T-helper 2 cell treated with Interferon-gamma antibody and Interleukin-4, amounts not matched to agents 5 μg/mL and 100 μg/mL, for 36 hours (primary cell): Measurements from ENCODE around the gene EBLN2.
A peak's percentile ranks its signal among the peaks of the same experiment; 100 is the strongest.
"Not testable (repeated sequence)": the region's sequence is repeated elsewhere in the genome, so short reads cannot be mapped to it uniquely, and the experiment has no call there.

Experiments used
- DNase-seq: peaks from one replicate; pipeline ENCODE4 v3.0.0; 2021; ENCODE audit warnings: low spot score
- H3K27ac Mint-ChIP-seq: one replicate; pipeline ENCODE4 v1.8.0; 2021; ENCODE audit warnings: mild to moderate bottlenecking, mixed read lengths
- H3K27me3 Mint-ChIP-seq: one replicate; pipeline ENCODE4 v1.8.0; 2021; ENCODE audit warnings: low read depth, mixed read lengths
- H3K36me3 Mint-ChIP-seq: one replicate; pipeline ENCODE4 v1.8.0; 2021; ENCODE audit warnings: low read depth, mixed read lengths
- H3K4me1 Mint-ChIP-seq: one replicate; pipeline ENCODE4 v1.8.0; 2021; ENCODE audit warnings: low read depth, mixed read lengths
- H3K4me3 Mint-ChIP-seq: one replicate; pipeline ENCODE4 v1.8.0; 2022; ENCODE audit warnings: mild to moderate bottlenecking, moderate library complexity, mixed read lengths
- H3K9me3 Mint-ChIP-seq: one replicate; pipeline ENCODE4 v1.8.0; 2021; ENCODE audit warnings: mixed read lengths

The EBLN2 gene

DNA sequence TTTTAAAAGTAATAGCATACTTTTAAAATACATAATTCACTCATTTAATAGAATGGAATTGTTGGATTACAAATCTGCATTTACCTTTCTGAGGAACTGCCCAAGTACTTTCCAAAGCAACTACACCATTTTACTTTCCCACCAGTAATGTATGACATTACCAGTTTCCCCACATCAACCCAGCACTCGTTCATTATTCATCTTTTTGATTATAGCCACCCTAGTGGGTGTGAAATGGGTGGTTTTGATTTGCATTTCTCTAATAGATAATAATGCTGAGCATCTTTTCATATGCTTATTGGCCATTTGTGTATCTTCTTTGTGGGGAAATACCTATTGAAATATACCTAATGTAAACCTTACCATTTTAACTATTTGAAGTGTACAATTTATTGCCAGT is 18.0 kb upstream of the EBLN2 start:
- Mint-ChIP-seq H3K4me3 (no peak overlapping the region), H3K27ac (no peak overlapping the region), H3K36me3 (peaks cover 3% of the 10 kb centered on the region), H3K27me3 (no peaks in the 10 kb centered on the region), H3K4me1 (peaks cover 20% of the 10 kb centered on the region), H3K9me3 (no peaks in the 10 kb centered on the region)
- no peak for DNase-seq

DNA sequence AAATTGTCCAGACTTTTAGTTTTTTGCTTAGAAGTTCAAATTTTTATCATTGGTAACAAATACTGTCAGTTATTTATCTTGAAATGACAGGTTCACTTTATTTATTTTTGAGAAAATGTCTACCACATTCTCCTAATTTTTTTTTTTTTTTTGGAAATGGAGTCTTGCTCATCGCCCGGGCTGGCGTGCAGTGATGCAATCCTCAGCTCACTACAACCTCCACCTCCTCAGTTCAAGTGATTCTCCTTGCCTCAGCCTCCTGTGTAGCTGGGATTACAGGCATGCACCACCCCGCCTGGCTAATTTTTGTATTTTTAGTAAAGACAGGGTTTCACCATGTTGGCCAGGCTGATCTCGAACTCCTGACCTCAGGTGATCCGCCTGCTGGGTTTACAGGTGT is 16.1 kb upstream of the EBLN2 start:
- Mint-ChIP-seq H3K9me3 (no peaks in the 10 kb centered on the region), H3K4me3 (no peak overlapping the region), H3K4me1 (peaks cover 21% of the 10 kb centered on the region), H3K36me3 (peaks cover 8% of the 10 kb centered on the region), H3K27me3 (no peaks in the 10 kb centered on the region), H3K27ac (no peak overlapping the region)
- no peak for DNase-seq

DNA sequence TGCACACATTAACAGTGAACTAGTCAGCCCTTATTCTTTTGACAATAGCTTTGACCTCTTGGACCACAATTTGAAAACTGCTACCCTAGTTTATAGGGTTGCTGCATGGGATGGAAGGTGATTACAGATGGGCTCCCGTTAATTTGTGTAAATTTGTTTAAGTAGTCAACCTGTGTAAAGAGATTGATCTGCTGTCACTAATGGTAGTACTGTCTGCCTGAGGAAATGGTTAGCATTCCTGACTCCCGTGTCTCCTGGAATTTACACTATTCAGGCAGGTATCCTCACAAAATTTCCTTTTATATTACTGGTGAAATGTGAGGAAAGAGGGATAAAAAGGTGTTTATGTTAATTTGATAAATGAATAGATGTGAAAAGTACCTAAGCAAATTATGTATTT is 15.3 kb upstream of the EBLN2 start:
- Mint-ChIP-seq H3K9me3 (no peaks in the 10 kb centered on the region), H3K4me1 (peaks cover 19% of the 10 kb centered on the region), H3K4me3 (no peak overlapping the region), H3K27ac (no peak overlapping the region), H3K27me3 (no peaks in the 10 kb centered on the region), H3K36me3 (peaks cover 13% of the 10 kb centered on the region)
- DNase-seq = no peak

DNA sequence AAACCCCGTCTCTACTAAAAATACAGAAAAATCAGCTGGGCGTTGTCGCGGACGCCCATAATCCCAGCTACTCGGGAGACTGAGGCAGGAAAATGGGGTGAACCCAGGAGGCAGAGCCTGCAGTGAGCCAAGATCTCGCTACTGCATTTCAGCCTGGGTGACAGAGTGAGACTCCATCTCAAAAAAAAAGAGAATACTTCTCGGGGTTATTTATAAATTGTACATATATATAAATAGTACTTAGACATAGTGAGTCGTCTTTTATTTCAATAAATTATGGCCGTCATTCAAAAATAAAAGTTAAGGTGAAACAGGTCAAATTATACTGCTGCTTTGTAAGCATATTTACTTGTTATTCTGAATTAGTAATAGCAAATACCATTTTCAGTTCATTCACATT is 12.1 kb upstream of the EBLN2 start:
- Mint-ChIP-seq H3K4me3 (no peak overlapping the region), H3K27me3 (no peaks in the 10 kb centered on the region), H3K9me3 (no peaks in the 10 kb centered on the region), H3K36me3 (peaks cover 14% of the 10 kb centered on the region), H3K4me1 (peaks cover 11% of the 10 kb centered on the region), H3K27ac (no peak overlapping the region)
- DNase-seq = no peak

DNA sequence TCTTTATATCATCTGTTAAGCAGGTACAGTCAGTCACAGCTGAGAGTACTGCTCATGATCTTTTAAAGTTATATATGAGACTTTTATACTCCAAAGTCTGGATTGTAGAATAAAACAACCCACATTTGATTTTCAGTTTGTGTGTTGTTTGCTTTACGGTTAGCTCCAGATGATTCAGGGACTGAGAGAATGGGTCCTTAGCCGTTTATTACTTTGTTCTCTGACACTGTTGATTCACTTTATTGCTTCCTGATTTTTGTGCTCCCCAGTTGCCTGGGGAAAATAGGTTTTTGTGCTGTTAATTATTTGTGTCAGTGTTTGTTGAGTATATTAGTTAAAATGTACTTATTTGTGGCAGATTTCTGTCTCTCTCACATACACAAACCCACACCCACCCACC is 8.6 kb upstream of the EBLN2 start:
- Mint-ChIP-seq H3K4me3 (no peak overlapping the region), H3K27ac (no peak overlapping the region), H3K27me3 (no peaks in the 10 kb centered on the region)

DNA sequence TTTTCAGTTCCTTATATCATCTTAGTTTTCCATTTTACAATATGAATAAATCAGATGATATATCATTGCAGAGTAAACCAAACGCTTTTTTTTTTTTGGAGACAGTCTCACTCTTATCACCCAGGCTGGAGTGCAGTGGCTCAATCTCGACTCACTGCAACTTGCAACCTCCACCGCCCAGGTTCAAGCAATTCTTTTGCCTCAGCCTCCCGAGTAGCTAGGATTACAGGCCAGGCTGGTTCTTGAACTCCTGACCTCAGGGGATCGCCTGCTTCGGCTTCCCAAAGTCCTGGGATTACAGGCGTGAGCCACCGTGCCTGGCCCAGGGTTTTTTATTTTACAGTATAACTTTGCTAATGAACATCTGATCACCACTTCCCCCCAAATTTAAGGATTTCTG is 5.9 kb upstream of the EBLN2 start:
- Mint-ChIP-seq H3K36me3 (peaks cover 10% of the 10 kb centered on the region), H3K4me3 (no peak overlapping the region), H3K4me1 (peaks cover 10% of the 10 kb centered on the region), H3K27me3 (no peaks in the 10 kb centered on the region), H3K27ac (peak overlapping the region; percentile 19), H3K9me3 (no peaks in the 10 kb centered on the region)
- no peak for DNase-seq

More for the DNA sequence above, 8.6 kb upstream of the EBLN2 start:
- H3K4me1 Mint-ChIP-seq = peaks cover 8% of the 10 kb centered on the region
- no peaks in the 10 kb centered on the region for H3K9me3 Mint-ChIP-seq
- H3K36me3 Mint-ChIP-seq = peaks cover 12% of the 10 kb centered on the region
- no peak for DNase-seq

DNA sequence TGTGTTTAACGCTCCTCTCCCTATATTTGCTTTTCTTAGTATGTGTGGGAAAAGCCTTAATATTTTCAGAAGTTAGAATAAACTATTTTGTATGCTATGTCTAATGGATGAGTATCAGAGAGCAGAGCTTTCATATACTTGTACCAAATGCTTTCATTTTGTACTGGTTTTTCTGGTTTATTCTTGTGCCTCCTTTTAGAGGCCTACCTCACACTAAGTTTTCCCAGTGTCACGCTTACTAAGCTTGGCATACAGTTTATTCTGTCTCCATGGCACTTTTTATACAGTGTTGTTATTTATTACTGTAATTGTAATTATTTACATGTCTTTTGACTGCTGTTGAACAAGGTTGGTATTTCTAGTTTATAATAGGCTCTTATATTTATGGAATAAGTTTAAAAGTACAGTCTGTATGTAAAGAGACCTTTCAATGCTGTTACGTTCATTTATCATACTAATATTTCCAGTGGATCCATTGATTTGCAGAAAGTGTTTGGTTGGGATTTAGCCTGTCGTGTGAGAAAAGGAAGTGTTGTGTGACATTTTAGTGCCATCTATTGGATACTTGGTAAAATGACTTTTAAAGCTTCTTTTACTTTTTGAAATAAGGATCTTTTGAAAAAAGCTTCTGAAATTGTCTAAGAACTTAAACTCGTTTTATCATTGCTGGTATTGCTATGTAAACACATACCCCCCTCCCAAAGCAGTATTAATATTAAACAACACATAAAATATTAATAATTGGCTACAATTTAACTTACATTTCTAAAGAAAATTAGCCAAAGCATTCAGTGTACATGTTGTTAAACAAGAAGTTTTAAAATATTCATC is 5.2 kb upstream of the EBLN2 start:
- H3K36me3 Mint-ChIP-seq = peaks cover 9% of the 10 kb centered on the region
- H3K27ac Mint-ChIP-seq = peak overlapping the region; percentile 19
- no peaks in the 10 kb centered on the region for H3K27me3 Mint-ChIP-seq
- DNase-seq = no peak
- H3K9me3 Mint-ChIP-seq = no peaks in the 10 kb centered on the region
- peaks cover 10% of the 10 kb centered on the region for H3K4me1 Mint-ChIP-seq
- H3K4me3 Mint-ChIP-seq = no peak overlapping the region

DNA sequence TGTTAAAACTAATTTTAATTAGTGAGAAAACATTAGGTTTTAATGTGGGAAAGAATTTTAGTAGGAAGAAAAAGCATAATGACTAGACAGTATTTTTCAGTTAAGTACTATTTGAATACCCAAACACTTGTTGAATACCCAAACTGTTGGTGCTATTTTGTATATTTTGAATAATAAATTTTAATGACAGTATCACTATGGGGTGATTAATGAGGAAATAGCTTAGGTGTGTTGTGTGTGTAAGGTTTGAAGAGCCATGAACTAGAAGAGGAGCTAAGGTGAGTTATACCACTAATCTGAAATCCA is 4.7 kb upstream of the EBLN2 start:
- H3K36me3 Mint-ChIP-seq = peaks cover 13% of the 10 kb centered on the region
- no peaks in the 10 kb centered on the region for H3K27me3 Mint-ChIP-seq
- no peak overlapping the region for H3K4me3 Mint-ChIP-seq
- H3K4me1 Mint-ChIP-seq = peaks cover 11% of the 10 kb centered on the region
- H3K27ac Mint-ChIP-seq = no peak overlapping the region
- no peaks in the 10 kb centered on the region for H3K9me3 Mint-ChIP-seq
- DNase-seq = no peak

DNA sequence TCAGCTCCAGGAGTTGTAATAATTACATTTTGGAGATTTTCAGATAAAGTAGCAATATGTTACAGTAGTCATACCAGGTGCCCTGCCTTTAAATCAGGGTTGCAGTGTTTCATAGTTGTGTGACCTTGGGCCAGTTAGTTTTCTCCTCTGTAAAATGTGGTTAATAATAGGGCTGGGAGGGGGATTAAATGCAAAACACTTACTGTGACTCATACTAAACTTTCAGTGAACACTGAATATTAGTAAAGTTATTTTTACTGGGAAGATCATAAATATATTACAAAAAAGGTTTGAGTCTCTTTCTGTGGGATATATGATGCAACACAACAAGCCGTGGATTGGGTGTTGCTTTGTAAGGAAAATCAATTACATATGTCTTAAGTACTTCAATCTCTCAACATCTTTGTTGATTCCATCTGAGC is 1.1 kb upstream of the EBLN2 start:
- no peak overlapping the region for H3K27ac Mint-ChIP-seq
- no peak for DNase-seq
- no peak overlapping the region for H3K4me3 Mint-ChIP-seq
- peaks cover 34% of the 10 kb centered on the region for H3K36me3 Mint-ChIP-seq
- no peaks in the 10 kb centered on the region for H3K27me3 Mint-ChIP-seq
- peaks cover 10% of the 10 kb centered on the region for H3K4me1 Mint-ChIP-seq
- H3K9me3 Mint-ChIP-seq = no peaks in the 10 kb centered on the region

DNA sequence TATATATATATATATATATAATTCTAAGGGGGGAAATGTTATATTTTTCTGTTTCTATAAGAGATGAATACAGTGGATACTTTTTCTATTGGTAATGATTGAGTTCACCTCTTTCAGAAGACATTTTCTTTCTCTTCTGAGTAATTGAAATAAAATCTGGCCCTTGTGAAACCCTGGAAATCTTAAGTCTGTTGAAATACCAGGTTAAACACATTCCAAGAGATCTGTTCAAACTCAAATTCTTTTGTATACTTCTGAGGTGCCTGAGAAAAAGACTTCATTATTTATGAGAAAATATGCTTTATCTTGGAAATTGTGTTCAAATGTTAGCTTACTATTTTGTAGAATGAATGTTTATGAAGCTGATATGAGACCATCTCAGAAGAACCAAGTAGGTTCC is 4.8 kb downstream of the EBLN2 start:
- not testable (repeated sequence) for H3K4me1 Mint-ChIP-seq, H3K4me3 Mint-ChIP-seq, DNase-seq, H3K27ac Mint-ChIP-seq, H3K9me3 Mint-ChIP-seq, H3K27me3 Mint-ChIP-seq
- H3K36me3 Mint-ChIP-seq = peaks cover 39% of the 10 kb centered on the region

DNA sequence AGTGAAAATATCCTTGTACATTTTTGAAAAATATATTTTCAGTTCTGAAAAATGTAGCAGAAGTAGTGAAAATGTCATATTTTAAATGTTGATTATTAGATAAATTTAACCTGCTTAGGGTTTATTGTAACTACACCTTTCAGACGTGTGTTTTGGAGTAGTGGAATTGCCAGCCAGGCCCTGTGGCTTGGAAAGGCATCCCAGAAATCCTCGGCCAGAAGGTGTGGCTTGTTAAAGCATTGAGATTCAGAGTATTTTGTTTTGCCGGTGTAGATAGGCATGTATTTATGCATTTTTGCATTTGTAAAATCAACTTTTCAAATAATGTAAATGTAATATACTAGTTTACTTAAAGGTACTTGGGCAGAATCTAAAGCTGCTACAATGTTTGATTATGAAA is 7.0 kb downstream of the EBLN2 start:
- peaks cover 8% of the 10 kb centered on the region for H3K4me1 Mint-ChIP-seq
- H3K27ac Mint-ChIP-seq = no peak overlapping the region
- DNase-seq = no peak
- H3K4me3 Mint-ChIP-seq = no peak overlapping the region
- no peaks in the 10 kb centered on the region for H3K27me3 Mint-ChIP-seq
- H3K36me3 Mint-ChIP-seq = peaks cover 27% of the 10 kb centered on the region
- H3K9me3 Mint-ChIP-seq = no peaks in the 10 kb centered on the region

DNA sequence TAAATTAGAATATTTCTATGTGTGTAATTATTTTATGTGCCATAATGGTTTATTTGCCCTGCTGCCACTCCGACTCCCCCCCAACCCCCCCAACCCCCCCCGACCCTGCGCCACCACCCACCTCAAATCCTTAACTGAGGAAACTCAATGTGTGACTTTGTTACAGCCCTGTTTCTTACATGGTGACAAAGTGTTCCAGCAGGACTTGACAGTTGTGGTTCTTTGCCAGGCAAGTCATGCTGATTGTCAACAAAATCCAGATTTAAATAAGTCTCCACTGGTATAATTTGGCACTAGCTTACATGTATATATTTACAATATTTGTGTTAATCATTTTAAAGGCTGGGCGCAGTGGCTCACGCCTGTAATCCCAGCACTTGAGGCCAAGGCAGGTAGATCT is 7.7 kb downstream of the EBLN2 start:
- Mint-ChIP-seq H3K9me3 (no peaks in the 10 kb centered on the region), H3K4me3 (no peak overlapping the region), H3K27ac (no peak overlapping the region), H3K27me3 (no peaks in the 10 kb centered on the region), H3K4me1 (peaks cover 8% of the 10 kb centered on the region), H3K36me3 (peaks cover 25% of the 10 kb centered on the region)
- no peak for DNase-seq

DNA sequence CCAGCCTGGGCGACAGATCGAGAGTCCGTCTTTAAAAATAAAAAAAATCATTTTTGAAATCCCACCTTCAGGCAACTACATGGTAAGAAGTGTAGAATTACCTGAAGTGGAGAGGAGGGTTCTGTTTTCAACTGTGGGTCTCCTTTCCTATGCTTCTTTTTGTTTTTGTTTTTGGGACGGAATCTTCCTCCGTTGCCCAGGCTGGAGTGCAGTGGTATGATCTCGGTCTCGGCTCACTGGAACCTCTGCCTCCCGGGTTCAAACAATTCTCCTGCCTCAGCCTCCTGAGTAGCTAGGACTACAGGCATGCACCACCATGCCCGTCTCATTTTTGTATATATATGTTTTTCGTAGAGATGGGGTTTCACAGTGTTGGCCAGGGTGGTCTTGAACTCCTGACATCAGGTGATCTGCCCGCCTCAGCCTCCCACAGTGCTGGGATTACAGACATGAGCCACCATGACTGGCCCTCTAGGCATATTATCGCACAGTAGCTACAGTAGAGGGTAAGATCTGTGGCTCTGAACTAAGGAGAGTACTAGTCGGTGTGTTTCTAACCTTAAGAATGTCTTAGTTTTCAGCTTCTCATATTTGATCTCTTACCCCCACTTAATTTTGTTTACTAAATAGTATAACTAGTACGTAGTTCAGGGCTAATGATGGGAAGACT is 8.5 kb downstream of the EBLN2 start:
- H3K27me3 Mint-ChIP-seq = no peaks in the 10 kb centered on the region
- DNase-seq = no peak
- peaks cover 18% of the 10 kb centered on the region for H3K36me3 Mint-ChIP-seq
- no peaks in the 10 kb centered on the region for H3K9me3 Mint-ChIP-seq
- H3K4me3 Mint-ChIP-seq = no peak overlapping the region
- H3K4me1 Mint-ChIP-seq = peaks cover 8% of the 10 kb centered on the region
- no peak overlapping the region for H3K27ac Mint-ChIP-seq

DNA sequence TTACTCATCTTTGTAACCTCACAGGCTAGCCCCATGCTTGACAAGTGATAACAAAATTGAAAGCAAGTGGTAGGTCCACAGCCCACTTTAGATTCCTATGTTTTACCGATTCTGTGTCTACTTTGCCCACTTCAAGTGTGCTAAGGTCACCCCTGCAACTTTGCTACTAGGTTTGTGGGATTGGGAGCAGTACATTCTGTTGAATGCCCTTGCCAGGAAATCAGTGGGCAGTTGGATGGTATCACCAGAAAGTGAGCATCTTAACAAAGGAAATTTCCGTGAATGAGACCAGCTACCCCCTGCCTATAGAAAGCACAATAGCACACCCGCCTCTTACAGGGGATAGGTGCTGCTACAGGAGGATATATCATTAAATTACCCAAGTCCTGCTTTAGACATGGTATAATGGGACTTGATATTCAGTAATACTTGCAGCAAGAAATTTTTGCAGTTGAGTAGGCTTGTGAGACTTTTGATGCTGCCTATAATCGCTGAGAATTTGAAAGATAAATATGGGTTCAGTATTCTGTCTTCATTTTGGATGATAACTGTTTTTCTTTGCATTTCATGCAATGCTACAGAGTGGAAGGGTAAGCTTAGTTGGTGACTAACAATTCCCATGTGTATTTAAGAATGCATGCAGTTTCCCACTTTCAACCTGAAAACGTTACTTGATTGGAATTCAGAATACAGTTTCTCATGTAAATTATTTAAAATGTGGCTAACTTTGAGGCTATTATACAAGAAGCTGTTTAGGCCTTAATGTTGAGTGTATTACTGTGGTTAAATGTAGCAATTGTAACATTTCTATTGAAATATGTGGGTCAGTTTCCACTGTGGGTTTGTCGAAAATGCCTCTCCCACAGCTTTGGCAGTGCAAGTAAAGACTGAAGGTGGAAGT is 9.5 kb downstream of the EBLN2 start:
- Mint-ChIP-seq H3K9me3 (no peaks in the 10 kb centered on the region), H3K27me3 (no peaks in the 10 kb centered on the region), H3K27ac (no peak overlapping the region), H3K36me3 (peaks cover 8% of the 10 kb centered on the region), H3K4me3 (no peak overlapping the region), H3K4me1 (peaks cover 8% of the 10 kb centered on the region)
- no peak for DNase-seq
